MV-4-11 (cell line): ENCODE measurements around the gene TMEM156.
A peak's percentile ranks its signal among the peaks of the same experiment; 100 is the strongest.
"Not testable (repeated sequence)": the region's sequence is repeated elsewhere in the genome, so short reads cannot be mapped to it uniquely, and the experiment has no call there.

Experiments
- DNase-seq: peaks from one replicate; lab custom pipeline; 2025; lab: John Stamatoyannopoulos, UW

Gene TMEM156

GRCh38 chr4:39043861-39044363 lies 11.7 kb upstream of the TMEM156 start:
- DNase-seq = no peak

GRCh38 chr4:39043058-39043860 lies 11.1 kb upstream of the TMEM156 start:
- DNase-seq = peak; percentile 44

GRCh38 chr4:39042366-39042765 lies 10.2 kb upstream of the TMEM156 start:
- DNase-seq = no peak

GRCh38 chr4:39039108-39039507 lies 6.9 kb upstream of the TMEM156 start:
- DNase-seq = no peak

- no peak for DNase-seq
Measured at GRCh38 chr4:39037941-39038340, 5.7 kb upstream of the TMEM156 start.

- no peak for DNase-seq
Measured at GRCh38 chr4:39037491-39037825, 5.2 kb upstream of the TMEM156 start.

- no peak for DNase-seq
Measured at GRCh38 chr4:39036172-39036571, 4.0 kb upstream of the TMEM156 start.

- not testable (repeated sequence) for DNase-seq
Measured at GRCh38 chr4:39031590-39032020, 604 bp downstream of the TMEM156 start.

GRCh38 chr4:39030725-39031124 lies 1.5 kb downstream of the TMEM156 start:
- no peak for DNase-seq

- no peak for DNase-seq
Measured at GRCh38 chr4:39029752-39030694, 2.2 kb downstream of the TMEM156 start.

- DNase-seq = no peak
Measured at GRCh38 chr4:39026096-39026495, 6.1 kb downstream of the TMEM156 start.

- no peak for DNase-seq
Measured at GRCh38 chr4:39025552-39026085, 6.6 kb downstream of the TMEM156 start.

- DNase-seq = no peak
Measured at GRCh38 chr4:39024311-39024865, 7.8 kb downstream of the TMEM156 start.

GRCh38 chr4:39023059-39023458 lies 9.2 kb downstream of the TMEM156 start:
- DNase-seq = no peak

- DNase-seq = no peak
Measured at GRCh38 chr4:39022241-39022640, 10.0 kb downstream of the TMEM156 start.

- no peak for DNase-seq
Measured at GRCh38 chr4:39021631-39022030, 10.6 kb downstream of the TMEM156 start.

GRCh38 chr4:39020130-39020529 lies 12.1 kb downstream of the TMEM156 start:
- DNase-seq = no peak

- DNase-seq = no peak
Measured at GRCh38 chr4:39014028-39014427, 18.2 kb downstream of the TMEM156 start.

GRCh38 chr4:39004758-39005157 lies 27.5 kb downstream of the TMEM156 start:
- DNase-seq = no peak

- DNase-seq = not testable (repeated sequence)
Measured at GRCh38 chr4:39002058-39002457, 30.2 kb downstream of the TMEM156 start.

- no peak for DNase-seq
Measured at GRCh38 chr4:38995660-38996005, 36.6 kb downstream of the TMEM156 start.

- no peak for DNase-seq
Measured at GRCh38 chr4:38994135-38994534, 38.1 kb downstream of the TMEM156 start.
